Effector memory CD8-positive, alpha-beta T cell (primary cell): ENCODE results near the gene TPSB2.
A peak's percentile ranks its signal among the peaks of the same experiment; 100 is the strongest.
"Not testable (repeated sequence)": the region's sequence is repeated elsewhere in the genome, so short reads cannot be mapped to it uniquely, and the experiment has no call there.

Experiments used
- ATAC-seq: fragments of 150-1000 bp; cut with Tn5 transposase; replicated peaks from 2 replicates; pipeline ENCODE4 v1.10.0; 2021; ENCODE audit warnings: mild to moderate bottlenecking, moderate library complexity
- DNase-seq, 3 experiments: peaks; one replicate each; pipeline ENCODE4 v3.0.0; 2021
- H3K27ac Mint-ChIP-seq, 2 donors: one replicate each; pipeline ENCODE4 v1.8.0; 2022; ENCODE audit warnings: mild to moderate bottlenecking in 2 of 2, mixed read lengths in 2 of 2, moderate library complexity in 2 of 2
- H3K27me3 Mint-ChIP-seq, 2 donors: one replicate each; pipeline ENCODE4 v1.8.0; 2022; ENCODE audit warnings: mixed read lengths in 2 of 2
- H3K36me3 Mint-ChIP-seq: one replicate; pipeline ENCODE4 v1.8.0; 2022; ENCODE audit warnings: mild to moderate bottlenecking, moderate library complexity, mixed read lengths; ENCODE audit not compliant: insufficient read depth
- H3K4me1 Mint-ChIP-seq, 2 donors: one replicate each; pipeline ENCODE4 v1.8.0; 2022; ENCODE audit warnings: low read depth in 2 of 2, mixed read lengths in 2 of 2
- H3K4me3 Mint-ChIP-seq, 2 donors: one replicate each; pipeline ENCODE4 v1.8.0; 2022; ENCODE audit warnings: mild to moderate bottlenecking in 2 of 2, mixed read lengths in 2 of 2, moderate library complexity in 2 of 2
- H3K9me3 Mint-ChIP-seq, 2 donors: one replicate each; pipeline ENCODE4 v1.8.0; 2022; ENCODE audit warnings: mixed read lengths in 2 of 2

TPSB2 gene

GRCh38 chr16:1257561-1258224 is 27.7 kb upstream of the TPSB2 start:
- no peak overlapping the region for H3K4me3 Mint-ChIP-seq
- DNase-seq = no peak
- no peaks in the 10 kb centered on the region for H3K9me3 Mint-ChIP-seq
- H3K36me3 Mint-ChIP-seq = no peaks in the 10 kb centered on the region
- ATAC-seq = no peak
- peaks cover 4% of the 10 kb centered on the region in 2 donors for H3K4me1 Mint-ChIP-seq
- H3K27me3 Mint-ChIP-seq = peaks cover 21 to 51% of the 10 kb centered on the region in 2 donors
- H3K27ac Mint-ChIP-seq = no peak overlapping the region

GRCh38 chr16:1256874-1257322 is 26.9 kb upstream of the TPSB2 start:
- Mint-ChIP-seq H3K4me1 (peaks cover 4% of the 10 kb centered on the region in 2 donors), H3K4me3 (no peak overlapping the region), H3K9me3 (no peaks in the 10 kb centered on the region), H3K36me3 (no peaks in the 10 kb centered on the region), H3K27ac (no peak overlapping the region), H3K27me3 (peaks cover 16 to 44% of the 10 kb centered on the region in 2 donors)
- DNase-seq (no peak), ATAC-seq (no peak)

GRCh38 chr16:1256296-1256873 is 26.4 kb upstream of the TPSB2 start:
- H3K9me3 Mint-ChIP-seq, H3K36me3 Mint-ChIP-seq, H3K4me3 Mint-ChIP-seq, ATAC-seq, H3K4me1 Mint-ChIP-seq, H3K27ac Mint-ChIP-seq, DNase-seq: not testable (repeated sequence)
- peaks cover 16 to 40% of the 10 kb centered on the region in 2 donors for H3K27me3 Mint-ChIP-seq

GRCh38 chr16:1255276-1256122 is 25.5 kb upstream of the TPSB2 start, which contains the start of gene TPSD1:
Gene TPSD1 (plus strand): TSS chr16:1256069. CDS start chr16:1256281, 212 bp downstream.
- not testable (repeated sequence) for H3K9me3 Mint-ChIP-seq, ATAC-seq, DNase-seq, H3K27ac Mint-ChIP-seq, H3K4me1 Mint-ChIP-seq, H3K4me3 Mint-ChIP-seq, H3K36me3 Mint-ChIP-seq
- peaks cover 12 to 32% of the 10 kb centered on the region in 2 donors for H3K27me3 Mint-ChIP-seq

GRCh38 chr16:1254821-1255220 is 24.8 kb upstream of the TPSB2 start:
- not testable (repeated sequence) for ATAC-seq, H3K36me3 Mint-ChIP-seq, H3K9me3 Mint-ChIP-seq, DNase-seq, H3K4me1 Mint-ChIP-seq, H3K27ac Mint-ChIP-seq, H3K4me3 Mint-ChIP-seq
- H3K27me3 Mint-ChIP-seq = peaks cover 6 to 25% of the 10 kb centered on the region in 2 donors

GRCh38 chr16:1253701-1254364 is 23.8 kb upstream of the TPSB2 start:
- not testable (repeated sequence) for H3K4me1 Mint-ChIP-seq, H3K36me3 Mint-ChIP-seq, H3K9me3 Mint-ChIP-seq, DNase-seq, H3K4me3 Mint-ChIP-seq, H3K27ac Mint-ChIP-seq, ATAC-seq
- peaks cover 1 to 16% of the 10 kb centered on the region in 2 donors for H3K27me3 Mint-ChIP-seq

- DNase-seq, H3K4me3 Mint-ChIP-seq, H3K9me3 Mint-ChIP-seq, H3K27ac Mint-ChIP-seq, H3K4me1 Mint-ChIP-seq, H3K36me3 Mint-ChIP-seq: not testable (repeated sequence)
- H3K27me3 Mint-ChIP-seq = peaks cover 7 to 12% of the 10 kb centered on the region in 2 donors
- peak; percentile 82 for ATAC-seq
These were observed 19.2 kb upstream of the TPSB2 start for GRCh38 chr16:1249031-1249755.

- not testable (repeated sequence) for ATAC-seq
These were observed 18.0 kb upstream of the TPSB2 start for GRCh38 chr16:1247903-1248537.

GRCh38 chr16:1245452-1246020 is 15.6 kb upstream of the TPSB2 start:
- DNase-seq = no peak
- Mint-ChIP-seq H3K27ac (no peak overlapping the region), H3K9me3 (no peaks in the 10 kb centered on the region), H3K4me3 (no peak overlapping the region), H3K36me3 (no peaks in the 10 kb centered on the region), H3K27me3 (peaks cover 7 to 12% of the 10 kb centered on the region in 2 donors), H3K4me1 (peaks cover 0 to 5% of the 10 kb centered on the region in 2 donors)
- ATAC-seq = no peak

More at GRCh38 chr16:1247903-1248537, 18.0 kb upstream of the TPSB2 start:
- not testable (repeated sequence) for H3K4me1 Mint-ChIP-seq, H3K9me3 Mint-ChIP-seq, DNase-seq, H3K27ac Mint-ChIP-seq, H3K36me3 Mint-ChIP-seq, H3K4me3 Mint-ChIP-seq
- H3K27me3 Mint-ChIP-seq = peaks cover 7 to 12% of the 10 kb centered on the region in 2 donors

- DNase-seq (no peak), ATAC-seq (peak; percentile 63)
- H3K36me3 Mint-ChIP-seq = no peaks in the 10 kb centered on the region
- H3K4me1 Mint-ChIP-seq = peaks cover 0 to 5% of the 10 kb centered on the region in 2 donors
- H3K27me3 Mint-ChIP-seq = peaks cover 7 to 12% of the 10 kb centered on the region in 2 donors
- H3K4me3 Mint-ChIP-seq = no peak overlapping the region
- H3K9me3 Mint-ChIP-seq = no peaks in the 10 kb centered on the region
- no peak overlapping the region for H3K27ac Mint-ChIP-seq
These were observed 14.9 kb upstream of the TPSB2 start for GRCh38 chr16:1244881-1245280.

GRCh38 chr16:1243907-1244850 is 14.2 kb upstream of the TPSB2 start:
- not testable (repeated sequence) for DNase-seq, H3K36me3 Mint-ChIP-seq, H3K4me3 Mint-ChIP-seq, H3K4me1 Mint-ChIP-seq, H3K27ac Mint-ChIP-seq, ATAC-seq, H3K9me3 Mint-ChIP-seq
- peaks cover 7 to 12% of the 10 kb centered on the region in 2 donors for H3K27me3 Mint-ChIP-seq
